Measurements from ENCODE around the gene ACADM.
"Not testable (repeated sequence)": the region's sequence is repeated elsewhere in the genome, so short reads cannot be mapped to it uniquely, and the experiment has no call there.

ACADM gene

DNA sequence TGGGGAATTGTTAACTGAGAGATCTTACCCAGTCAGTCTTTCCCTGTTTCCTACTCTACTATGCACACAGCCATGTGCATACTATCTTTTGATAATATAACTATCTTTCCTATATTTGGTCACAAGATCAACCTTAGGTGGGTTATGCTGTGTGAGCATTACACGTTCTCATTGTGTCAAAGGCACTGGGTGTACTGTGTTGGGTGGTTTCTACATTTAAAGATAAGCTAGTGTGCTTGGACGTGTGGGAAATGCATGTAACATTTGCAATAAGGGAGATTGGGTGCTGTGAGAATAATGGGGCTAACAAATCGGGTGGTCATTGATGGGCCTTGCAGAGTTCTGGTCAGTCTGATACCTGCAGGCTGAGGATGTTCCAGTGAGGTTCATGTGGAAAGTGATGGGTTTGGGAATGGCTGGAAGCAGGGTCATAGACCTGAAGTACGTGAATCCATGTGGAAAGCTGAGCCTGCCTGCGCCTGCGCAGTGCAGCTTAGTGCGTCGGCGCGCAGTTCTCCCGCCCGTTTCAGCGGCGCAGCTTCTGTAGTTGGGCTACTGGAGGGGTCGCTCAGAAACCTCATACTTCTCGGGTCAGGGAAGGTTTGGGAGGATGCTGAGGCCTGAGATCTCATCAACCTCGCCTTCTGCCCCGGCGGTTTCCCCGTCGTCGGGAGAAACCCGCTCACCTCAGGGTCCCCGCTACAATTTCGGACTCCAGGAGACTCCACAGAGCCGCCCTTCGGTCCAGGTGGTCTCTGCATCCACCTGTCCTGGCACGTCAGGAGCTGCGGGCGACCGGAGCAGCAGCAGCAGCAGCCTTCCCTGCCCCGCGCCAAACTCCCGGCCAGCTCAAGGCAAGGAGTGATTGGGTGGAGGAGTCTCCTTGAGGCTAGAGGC, 72.1 kb downstream of the ACADM start, which contains the start of gene MSH4:
Gene MSH4 (plus strand): TSS at position 507 of the 897 bp plus-strand sequence. CDS start 104 bp downstream, at position 611.
- DNase-seq, result no peak

DNA sequence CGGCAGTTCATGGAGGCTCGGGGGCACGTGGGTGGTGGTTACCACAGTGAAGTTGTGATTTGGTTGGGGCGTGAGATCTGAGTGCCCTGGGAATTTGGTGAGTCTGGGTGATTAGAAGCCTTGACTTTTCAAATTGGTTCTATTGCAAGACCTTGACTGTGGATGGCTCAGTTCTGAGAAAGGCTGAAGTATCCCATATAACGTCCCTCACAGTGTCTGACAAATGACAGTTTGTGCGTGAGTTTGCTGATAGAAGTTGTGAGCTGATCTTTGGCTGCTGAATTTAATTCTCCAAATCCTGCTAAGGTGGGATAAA, 72.7 kb downstream of the ACADM start:
- DNase-seq, result no peak

DNA sequence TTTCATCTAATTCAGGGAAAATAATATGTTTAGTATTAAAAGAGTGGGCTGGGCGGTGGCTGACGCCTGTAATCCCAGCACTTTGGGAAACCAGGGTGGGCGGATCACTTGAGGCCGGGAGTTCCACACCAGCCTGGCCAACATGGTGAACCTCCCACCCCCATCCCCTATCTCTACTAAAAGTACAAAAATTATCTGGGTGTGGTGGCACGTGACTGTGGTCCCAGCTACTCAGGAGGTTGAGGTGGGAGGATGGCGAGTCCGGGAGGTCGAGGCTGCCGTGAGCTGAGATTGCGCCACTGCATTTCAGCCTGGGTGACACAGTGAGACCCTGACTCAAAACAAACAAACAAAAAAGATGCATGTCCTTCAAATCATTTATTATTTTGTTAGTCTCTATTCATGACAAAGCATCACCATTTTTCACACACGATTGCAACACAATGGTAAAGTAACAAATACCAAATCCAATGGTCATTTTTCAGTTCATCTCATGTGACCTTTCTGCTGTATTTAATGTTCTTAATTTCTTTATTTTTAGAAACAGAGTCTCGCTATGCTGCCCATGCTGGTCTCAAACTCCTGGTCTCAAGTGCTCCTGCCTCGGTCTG, 73.2 kb downstream of the ACADM start:
- no peak for DNase-seq

- DNase-seq, result not testable (repeated sequence)
These were observed 77.0 kb downstream of the ACADM start for GRCh38 chr1:75801480-75801879.

- DNase-seq, result no peak
These were observed 84.4 kb downstream of the ACADM start for GRCh38 chr1:75808921-75809320.

GRCh38 chr1:75810113-75810512, 85.6 kb downstream of the ACADM start:
- DNase-seq, result not testable (repeated sequence)

GRCh38 chr1:75811211-75811981, 86.9 kb downstream of the ACADM start:
- DNase-seq, result no peak

DNA sequence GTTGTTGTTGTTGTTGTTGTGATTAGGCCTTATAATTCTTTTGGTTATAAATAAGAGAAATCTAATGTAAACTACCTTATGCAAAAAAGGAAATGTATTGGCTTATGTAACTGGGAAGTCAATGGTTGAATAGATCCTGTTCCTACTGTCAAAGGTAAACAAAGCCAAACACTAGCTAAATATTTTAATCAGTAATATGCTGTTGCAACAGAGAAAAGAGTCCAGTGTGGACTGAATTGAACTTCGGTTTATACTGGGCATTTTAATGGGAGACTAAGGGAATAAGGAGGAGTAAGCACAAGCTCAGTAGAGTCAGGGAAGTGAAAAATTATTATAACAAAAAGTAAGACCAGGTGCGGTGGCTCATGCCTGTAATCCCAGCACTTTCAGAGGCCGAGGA, 87.6 kb downstream of the ACADM start:
- no peak for DNase-seq

Measured in NCI-H526 treated with DMSO at 0.1 percent for 48 hours (cell line).